Lung (tissue), 12 donors: Measurements from ENCODE around the gene SIGLEC9. TPM values are rescaled to one million over a fixed set of nuclear protein-coding genes. Genes with fewer than 3 reads are reported as not detected.

ENCODE experiments used
- ATAC-seq: fragments of 200-7000 bp; cut with Tn5 transposase; one replicate; pipeline ENCODE4 v1.9.1; 2020; ENCODE audit warnings: moderate number of reproducible peaks; ENCODE audit not compliant: insufficient read depth, low FRiP score
- DNase-seq, 3 donors: peaks; one replicate each; pipeline ENCODE4 v3.0.0-alpha.2; 2013 to 2017
- H3K27ac ChIP-seq, 2 donors: one replicate each; pipeline ENCODE4 v1.5.1; 2013; ENCODE audit warnings: mild to moderate bottlenecking in 2 of 2, moderate library complexity in 2 of 2, control low read depth in 1 of 2, inconsistent platforms in 1 of 2, low read depth in 1 of 2, low read length in 1 of 2
- H3K27me3 ChIP-seq, 3 donors: one replicate each; pipeline ENCODE4 v1.5.1; 2013; ENCODE audit warnings: low read length in 2 of 3; ENCODE audit not compliant: control insufficient read depth in 3 of 3, insufficient read depth in 3 of 3
- H3K36me3 ChIP-seq, 4 donors: one replicate each; pipeline ENCODE4 v1.5.1; 2013; ENCODE audit warnings: low read length in 4 of 4, mild to moderate bottlenecking in 1 of 4, moderate library complexity in 1 of 4; ENCODE audit not compliant: control insufficient read depth in 4 of 4, insufficient read depth in 4 of 4
- H3K4me1 ChIP-seq, 5 donors: one replicate each; pipeline ENCODE4 v1.5.1; 2013; ENCODE audit warnings: low read length in 5 of 5, mild to moderate bottlenecking in 2 of 5, moderate library complexity in 1 of 5; ENCODE audit not compliant: control insufficient read depth in 5 of 5, insufficient read depth in 5 of 5
- H3K4me3 ChIP-seq: one replicate; pipeline ENCODE4 v1.5.1; 2013; ENCODE audit warnings: mild to moderate bottlenecking, control low read depth, moderate library complexity
- H3K9ac ChIP-seq, 2 donors: one replicate each; pipeline ENCODE4 v1.5.1; 2013; ENCODE audit warnings: low read length in 2 of 2, control low read depth in 1 of 2; ENCODE audit not compliant: insufficient read depth in 1 of 2
- H3K9me3 ChIP-seq, 4 donors: one replicate each; pipeline ENCODE4 v1.5.1; 2013; ENCODE audit warnings: low read length in 3 of 4, mild to moderate bottlenecking in 1 of 4, moderate library complexity in 1 of 4; ENCODE audit not compliant: control insufficient read depth in 4 of 4, insufficient read depth in 3 of 4
- WGBS, 2 donors: extraction: QIAGEN DNeasy Blood & Tissue Kit; methylation state at CpG; one replicate each; pipeline ENCODE4 v1.1.7; 2013; 5-methylcytosine and 5-hydroxymethylcytosine counted together
- polyA plus RNA-seq, 2 donors: library from polyadenylated mRNA; stranded (reverse); fragments of 200-250 nt; gene quantifications; one replicate each; pipeline ENCODE4 v1.2.1, GENCODE V29; 2013
- total RNA-seq, 2 donors: library from RNA; depleted of rRNA in 1 of 2; stranded (reverse); fragments of >200 nt in 1 of 2; gene quantifications; one replicate each; pipeline ENCODE4 v1.2.1, GENCODE V29; 2014 to 2021
- TF ChIP-seq, protein P1 (sequence below): IDR thresholded peaks from 2 replicates; pipeline ENCODE4 v1.5.1; 2012; ENCODE audit warnings: mild to moderate bottlenecking; ENCODE audit errors: control extremely low read depth, extremely low read depth
- donor health status: control.
- donor health status: control.
- donor health status: Bipolar disorder and iron deficiency.
- donor health status: healthy.
- donor health status: DM: yes; HTN: yes; CAD: no.

Gene SIGLEC9
- total and polyA plus RNA-seq, 4 donors = 4.3 to 57.0 (median 15.1) TPM

DNA sequence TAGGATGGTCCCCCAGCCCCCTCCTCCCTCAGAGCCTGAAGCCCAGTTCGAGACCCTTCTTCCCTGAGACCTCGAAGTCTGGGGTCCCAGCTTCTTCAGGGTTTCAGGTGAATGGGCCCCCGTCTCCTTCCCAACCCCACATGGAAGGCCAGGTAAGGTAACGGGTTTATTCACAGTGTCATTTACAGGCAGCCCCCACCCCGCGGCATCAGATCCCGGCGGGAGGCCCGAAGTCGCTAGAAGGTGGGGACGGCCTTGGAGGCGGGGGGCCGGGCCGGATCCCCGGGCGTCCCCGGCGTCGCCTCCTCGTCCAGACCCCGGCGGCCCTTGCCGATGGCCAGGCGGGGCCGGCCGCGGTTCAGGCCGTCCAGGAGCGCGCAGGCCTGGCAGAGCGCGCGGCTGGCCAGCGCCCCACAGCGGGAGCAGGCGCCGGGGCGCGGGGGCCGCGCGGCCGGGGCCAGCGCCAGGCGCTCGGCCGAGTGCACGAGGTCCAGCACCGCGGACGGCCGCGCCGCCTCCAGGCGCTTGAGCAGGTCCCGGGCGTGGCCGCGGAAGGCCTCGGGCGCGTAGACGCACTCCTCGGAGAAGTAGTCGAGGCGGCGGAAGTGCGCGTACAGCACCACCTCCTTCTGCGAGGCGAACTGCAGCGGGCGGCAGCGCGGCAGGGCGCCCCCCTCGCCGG is 26.2 kb upstream of the SIGLEC9 start:
- TF ChIP-seq, protein P1, sequence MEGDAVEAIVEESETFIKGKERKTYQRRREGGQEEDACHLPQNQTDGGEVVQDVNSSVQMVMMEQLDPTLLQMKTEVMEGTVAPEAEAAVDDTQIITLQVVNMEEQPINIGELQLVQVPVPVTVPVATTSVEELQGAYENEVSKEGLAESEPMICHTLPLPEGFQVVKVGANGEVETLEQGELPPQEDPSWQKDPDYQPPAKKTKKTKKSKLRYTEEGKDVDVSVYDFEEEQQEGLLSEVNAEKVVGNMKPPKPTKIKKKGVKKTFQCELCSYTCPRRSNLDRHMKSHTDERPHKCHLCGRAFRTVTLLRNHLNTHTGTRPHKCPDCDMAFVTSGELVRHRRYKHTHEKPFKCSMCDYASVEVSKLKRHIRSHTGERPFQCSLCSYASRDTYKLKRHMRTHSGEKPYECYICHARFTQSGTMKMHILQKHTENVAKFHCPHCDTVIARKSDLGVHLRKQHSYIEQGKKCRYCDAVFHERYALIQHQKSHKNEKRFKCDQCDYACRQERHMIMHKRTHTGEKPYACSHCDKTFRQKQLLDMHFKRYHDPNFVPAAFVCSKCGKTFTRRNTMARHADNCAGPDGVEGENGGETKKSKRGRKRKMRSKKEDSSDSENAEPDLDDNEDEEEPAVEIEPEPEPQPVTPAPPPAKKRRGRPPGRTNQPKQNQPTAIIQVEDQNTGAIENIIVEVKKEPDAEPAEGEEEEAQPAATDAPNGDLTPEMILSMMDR = no peak
- Histone ChIP-seq H3K27me3 (no peaks in the 10 kb centered on the region), H3K9ac (no peak overlapping the region), H3K4me1 (peaks cover 0 to 4% (median 0%) of the 10 kb centered on the region in 5 donors), H3K27ac (no peak overlapping the region), H3K36me3 (peaks cover 0 to 26% (median 5%) of the 10 kb centered on the region in 4 donors), H3K4me3 (no peak overlapping the region), H3K9me3 (no peaks in the 10 kb centered on the region)
- DNase-seq = peak; percentile 56 to 70 (median 68)
- no peak for ATAC-seq
- WGBS, 2 donors = 73 to 76% methylated on average over 78 of the region's 78 CpGs

DNA sequence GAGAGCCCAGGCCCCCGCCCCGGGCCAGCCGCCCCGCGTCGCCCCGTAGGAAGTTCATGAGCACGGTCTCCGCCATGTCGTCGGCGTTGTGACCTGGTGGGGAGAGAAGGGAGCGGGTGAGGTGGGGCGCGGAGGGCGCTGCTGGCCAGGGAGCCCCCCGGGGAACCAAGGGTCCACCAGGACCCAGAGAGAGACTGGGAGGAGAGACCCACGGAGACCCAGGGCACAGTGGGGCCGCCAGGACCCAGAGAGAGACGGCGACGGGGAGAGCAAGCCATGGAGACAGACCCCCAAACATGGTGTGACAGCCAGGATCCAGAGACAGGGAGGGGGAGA is 25.7 kb upstream of the SIGLEC9 start:
- 73 to 81% methylated on average over 22 of the region's 22 CpGs for WGBS, 2 donors
- no peaks in the 10 kb centered on the region for H3K27me3 ChIP-seq
- H3K4me3 ChIP-seq = no peak overlapping the region
- no peak for DNase-seq
- H3K9me3 ChIP-seq = no peaks in the 10 kb centered on the region
- H3K4me1 ChIP-seq = peaks cover 0 to 4% (median 0%) of the 10 kb centered on the region in 5 donors
- H3K9ac ChIP-seq = no peak overlapping the region
- TF ChIP-seq, protein P1 = no peak
- peaks cover 0 to 31% (median 5%) of the 10 kb centered on the region in 4 donors for H3K36me3 ChIP-seq
- no peak for ATAC-seq
- H3K27ac ChIP-seq = no peak overlapping the region

DNA sequence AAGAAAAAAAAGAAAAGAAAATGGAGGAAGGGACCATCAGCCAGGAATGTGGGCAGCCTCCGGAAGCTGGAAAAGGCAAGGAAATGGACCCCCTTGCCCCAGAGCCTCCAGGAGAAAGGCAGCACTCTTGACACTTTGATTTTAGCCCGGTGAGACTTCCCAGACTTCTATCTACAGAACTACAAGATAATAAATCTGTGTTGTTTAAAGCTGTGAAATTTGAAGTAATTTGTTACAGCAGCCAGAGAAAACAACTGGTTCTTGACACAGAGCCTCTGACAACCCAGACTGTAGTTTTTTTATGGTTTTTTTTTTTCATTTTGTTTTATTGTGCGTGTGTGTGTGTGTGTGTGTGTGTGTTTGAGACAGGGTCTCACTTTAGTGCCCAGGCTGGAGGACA is 24.1 kb upstream of the SIGLEC9 start:
- ATAC-seq = no peak
- TF ChIP-seq, protein P1 = no peak
- DNase-seq = no peak
- Histone ChIP-seq H3K36me3 (peaks cover 0 to 34% (median 6%) of the 10 kb centered on the region in 4 donors), H3K27me3 (no peaks in the 10 kb centered on the region), H3K4me1 (peaks cover 0 to 4% (median 0%) of the 10 kb centered on the region in 5 donors), H3K4me3 (no peak overlapping the region), H3K27ac (no peak overlapping the region), H3K9ac (no peak overlapping the region), H3K9me3 (no peaks in the 10 kb centered on the region)
- 73 to 77% methylated on average over 3 of the region's 3 CpGs for WGBS, 2 donors
